A375 (cell line): ENCODE measurements around the gene GRIA1. TPM values are rescaled to one million over a fixed set of nuclear protein-coding genes. Genes with fewer than 3 reads are reported as not detected.

Experiments
- small RNA-seq: library from RNA; depleted of rRNA; stranded (forward); fragments of <200 nt; gene quantifications from one replicate; pipeline ENCODE3, GENCODE V24; 2014
- total RNA-seq: library from RNA; depleted of rRNA; stranded (reverse); fragments of >200 nt; shearing (Covaris generic); gene quantifications from 2 replicates; pipeline ENCODE4 v1.2.3, GENCODE V29; 2014; rRNA removed

The GRIA1 gene
- total RNA-seq: not detected in 2 replicates

GRCh38 chr5:153490118-153491037 is at the start of gene GRIA1:
TSS of gene GRIA1 (plus strand) at chr5:153490670.

Small RNA genes within 50 kb of the gene (small RNA-seq; reads per million reads assigned to genes)
- gene RN7SL177P: not detected
